NCI-H187 treated with DMSO at 0.1 percent for 48 hours (cell line): Measurements from ENCODE around the gene PTPRM.

Experiments
- DNase-seq: peaks from one replicate; lab custom pipeline; 2025; lab: John Stamatoyannopoulos, UW

Gene PTPRM

GRCh38 chr18:7669361-7669760 lies 102.2 kb downstream of the PTPRM start:
- DNase-seq, result no peak

GRCh38 chr18:7671105-7671504 lies 104.0 kb downstream of the PTPRM start:
- DNase-seq, result no peak

- DNase-seq, result no peak
Observed at GRCh38 chr18:7676253-7676873, 109.2 kb downstream of the PTPRM start.

- no peak for DNase-seq
Observed at GRCh38 chr18:7677001-7677400, 109.9 kb downstream of the PTPRM start.

GRCh38 chr18:7677424-7677823 lies 110.3 kb downstream of the PTPRM start:
- DNase-seq, result no peak

GRCh38 chr18:7678389-7678788 lies 111.3 kb downstream of the PTPRM start:
- DNase-seq, result no peak

GRCh38 chr18:7678801-7679200 lies 111.7 kb downstream of the PTPRM start:
- no peak for DNase-seq

- no peak for DNase-seq
Observed at GRCh38 chr18:7681298-7681697, 114.2 kb downstream of the PTPRM start.

GRCh38 chr18:7682321-7682720 lies 115.2 kb downstream of the PTPRM start:
- DNase-seq, result no peak

GRCh38 chr18:7683753-7684152 lies 116.6 kb downstream of the PTPRM start:
- DNase-seq, result no peak

- no peak for DNase-seq
Observed at GRCh38 chr18:7684357-7684756, 117.2 kb downstream of the PTPRM start.

GRCh38 chr18:7684966-7685365 lies 117.8 kb downstream of the PTPRM start:
- no peak for DNase-seq

GRCh38 chr18:7686278-7686677 lies 119.2 kb downstream of the PTPRM start:
- no peak for DNase-seq

GRCh38 chr18:7688580-7688979 lies 121.5 kb downstream of the PTPRM start:
- no peak for DNase-seq

GRCh38 chr18:7691206-7691605 lies 124.1 kb downstream of the PTPRM start:
- DNase-seq, result no peak

GRCh38 chr18:7696780-7697179 lies 129.7 kb downstream of the PTPRM start:
- DNase-seq, result no peak

GRCh38 chr18:7697306-7697705 lies 130.2 kb downstream of the PTPRM start:
- DNase-seq, result no peak

GRCh38 chr18:7711495-7711894 lies 144.4 kb downstream of the PTPRM start:
- no peak for DNase-seq

- DNase-seq, result no peak
Observed at GRCh38 chr18:7720395-7720794, 153.3 kb downstream of the PTPRM start.

- DNase-seq, result no peak
Observed at GRCh38 chr18:7721532-7721931, 154.4 kb downstream of the PTPRM start.

- no peak for DNase-seq
Observed at GRCh38 chr18:7722955-7723354, 155.8 kb downstream of the PTPRM start.

- DNase-seq, result no peak
Observed at GRCh38 chr18:7723558-7723957, 156.4 kb downstream of the PTPRM start.

- no peak for DNase-seq
Observed at GRCh38 chr18:7725473-7725872, 158.4 kb downstream of the PTPRM start.

GRCh38 chr18:7725897-7726296 lies 158.8 kb downstream of the PTPRM start:
- no peak for DNase-seq

- no peak for DNase-seq
Observed at GRCh38 chr18:7726522-7726921, 159.4 kb downstream of the PTPRM start.
